IMR-90 (cell line): ENCODE measurements around the gene KCNMB1. TPM values are rescaled to one million over a fixed set of nuclear protein-coding genes. Genes with fewer than 3 reads are reported as not detected.
A peak's percentile ranks its signal among the peaks of the same experiment; 100 is the strongest.

Experiments
- ATAC-seq: fragments of 200-7000 bp; cut with Tn5 transposase; 2 replicates; pipeline ENCODE4 v1.9.1; 2020; ENCODE audit warnings: low read depth, mild to moderate bottlenecking, moderate library complexity
- BruUV-seq: library from RNA; stranded (reverse); fragments of 400-500 nt; replicated peaks from 2 replicates; lab custom pipeline; 2021; lab: Mats Ljungman, UMichigan
- CTCF ChIA-PET: fragments of 300-600 bp; formaldehyde crosslinking; extraction: SDS; loops from one replicate; lab custom pipeline; 2021; ENCODE audit warnings: antibody characterized with exemption; lab: Yijun Ruan, JAX
- POLR2A ChIA-PET: fragments of 300-600 bp; sonication (Branson Sonifier 250); formaldehyde crosslinking; loops from one replicate; lab custom pipeline; 2022; ENCODE audit warnings: antibody characterized with exemption; ENCODE audit not compliant: unreplicated experiment; lab: Charles Lee
- DNase-seq: peaks from one replicate; pipeline ENCODE4 v3.0.0; 2013
- H2AFZ ChIP-seq: replicated peaks from 2 replicates; pipeline ENCODE3; 2013; ENCODE audit warnings: low read length, mild to moderate bottlenecking; ENCODE audit not compliant: poor library complexity
- H2AK5ac ChIP-seq: 2 replicates; pipeline ENCODE4 v1.6.1; 2013; ENCODE audit warnings: low read depth, low read length, inconsistent platforms
- H2AK9ac ChIP-seq: replicated peaks from 2 replicates; pipeline ENCODE3; 2013; ENCODE audit warnings: mild to moderate bottlenecking, low read depth, low read length, moderate library complexity; ENCODE audit not compliant: poor library complexity
- H2BK120ac ChIP-seq: 2 replicates; pipeline ENCODE4 v1.6.1; 2013; ENCODE audit warnings: low read depth, low read length, inconsistent platforms
- H2BK15ac ChIP-seq: 3 replicates; pipeline ENCODE4 v1.6.1; 2013; ENCODE audit warnings: low read depth, low read length, inconsistent platforms
- H2BK20ac ChIP-seq: 2 replicates; pipeline ENCODE4 v1.6.1; 2013; ENCODE audit warnings: low read depth, mild to moderate bottlenecking, inconsistent platforms, low read length, moderate library complexity
- H2BK5ac ChIP-seq: 2 replicates; pipeline ENCODE4 v1.6.1; 2013; ENCODE audit warnings: mild to moderate bottlenecking, low read depth, low read length, inconsistent platforms; ENCODE audit not compliant: poor library complexity, severe bottlenecking
- H3K14ac ChIP-seq: replicated peaks from 2 replicates; pipeline ENCODE4 v1.6.1; 2013; ENCODE audit warnings: low read depth, low read length, inconsistent platforms
- H3K18ac ChIP-seq: 2 replicates; pipeline ENCODE4 v1.6.1; 2013; ENCODE audit warnings: low read depth, low read length, control low read depth
- H3K23ac ChIP-seq: 2 replicates; pipeline ENCODE4 v1.6.1; 2013; ENCODE audit warnings: low read depth, low read length, inconsistent platforms
- H3K27ac ChIP-seq: 2 replicates; pipeline ENCODE4 v1.5.1; 2013; ENCODE audit warnings: mild to moderate bottlenecking, control low read depth, low read length; ENCODE audit not compliant: insufficient read depth
- H3K27me3 ChIP-seq: 2 replicates; pipeline ENCODE4 v1.6.1; 2013; ENCODE audit warnings: low read length; ENCODE audit not compliant: control insufficient read depth, insufficient read depth
- H3K36me3 ChIP-seq: 2 replicates; pipeline ENCODE4 v1.6.1; 2013; ENCODE audit warnings: low read length, mixed read lengths; ENCODE audit not compliant: control insufficient read depth, insufficient read depth
- H3K4ac ChIP-seq: 2 replicates; pipeline ENCODE4 v1.6.1; 2013; ENCODE audit warnings: low read depth, low read length, inconsistent platforms
- H3K4me1 ChIP-seq: 2 replicates; pipeline ENCODE4 v1.6.1; 2013; ENCODE audit warnings: low read length, mixed read lengths; ENCODE audit not compliant: control insufficient read depth, insufficient read depth
- H3K4me2 ChIP-seq: 2 replicates; pipeline ENCODE4 v1.6.1; 2013; ENCODE audit warnings: low read depth, mild to moderate bottlenecking, control low read depth, low read length, moderate library complexity
- H3K4me3 ChIP-seq: 2 replicates; pipeline ENCODE4 v1.5.1; 2013; ENCODE audit warnings: low read depth, mild to moderate bottlenecking, control low read depth, low read length, moderate library complexity; ENCODE audit not compliant: insufficient read depth
- H3K56ac ChIP-seq: 2 replicates; pipeline ENCODE4 v1.6.1; 2013; ENCODE audit warnings: low read length, inconsistent platforms; ENCODE audit not compliant: insufficient read depth; ENCODE audit errors: extremely low read depth
- H3K79me1 ChIP-seq, 2 experiments: 2 replicates each; pipeline ENCODE4 v1.6.1; 2013; ENCODE audit warnings: low read length in 2 of 2, inconsistent platforms in 1 of 2, low read depth in 1 of 2
- H3K9ac ChIP-seq: 2 replicates; pipeline ENCODE4 v1.6.1; 2013; ENCODE audit warnings: low read depth, low read length, control low read depth
- H3K9me1 ChIP-seq: 2 replicates; pipeline ENCODE4 v1.6.1; 2013; ENCODE audit warnings: low read length, inconsistent platforms; ENCODE audit not compliant: insufficient read depth
- H3K9me3 ChIP-seq: 2 replicates; pipeline ENCODE4 v1.6.1; 2013; ENCODE audit warnings: low read length; ENCODE audit not compliant: control insufficient read depth, insufficient read depth
- H4K20me1 ChIP-seq: 2 replicates; pipeline ENCODE4 v1.6.1; 2013; ENCODE audit warnings: low read length, inconsistent platforms; ENCODE audit not compliant: insufficient read depth
- H4K5ac ChIP-seq: 2 replicates; pipeline ENCODE4 v1.6.1; 2013; ENCODE audit warnings: mild to moderate bottlenecking, low read depth, low read length, control low read depth
- H4K8ac ChIP-seq, 2 experiments: 2 replicates each; pipeline ENCODE4 v1.6.1; 2013; ENCODE audit warnings: low read depth in 2 of 2, low read length in 2 of 2, control low read depth in 1 of 2, inconsistent platforms in 1 of 2
- H4K91ac ChIP-seq: 2 replicates; pipeline ENCODE4 v1.6.1; 2013; ENCODE audit warnings: low read depth, low read length, inconsistent platforms; ENCODE audit not compliant: insufficient read depth
- BHLHE40 ChIP-seq: fragments of 150-350 bp; IDR thresholded peaks from 2 replicates; pipeline ENCODE4 v1.6.1; 2016; ENCODE audit warnings: mild to moderate bottlenecking, low read depth, low read length
- CHD1 ChIP-seq: IDR thresholded peaks from 2 replicates; pipeline ENCODE4 v1.6.1; 2012; ENCODE audit warnings: low read depth, low read length, improper control_type of control experiment
- FOS ChIP-seq: fragments of 150-350 bp; IDR thresholded peaks from 2 replicates; pipeline ENCODE4 v1.6.1; 2016; ENCODE audit warnings: low read depth, low read length
- POLR2A ChIP-seq: IDR thresholded peaks from 2 replicates; pipeline ENCODE4 v1.6.1; 2012; ENCODE audit warnings: mild to moderate bottlenecking, low read depth, low read length
- RAD21 ChIP-seq: IDR thresholded peaks from 2 replicates; pipeline ENCODE4 v1.6.1; 2012; ENCODE audit warnings: low read length, improper control_type of control experiment
- RCOR1 ChIP-seq: IDR thresholded peaks from 2 replicates; pipeline ENCODE4 v1.6.1; 2012; ENCODE audit warnings: mild to moderate bottlenecking, low read length, improper control_type of control experiment; ENCODE audit not compliant: insufficient replicate concordance
- RFX5 ChIP-seq: IDR thresholded peaks from 2 replicates; pipeline ENCODE4 v1.8.0; 2012; ENCODE audit warnings: low read depth, mild to moderate bottlenecking, low read length, moderate library complexity
- WGBS, 2 experiments: methylation state at CpG; one replicate each; pipeline versions ENCODE4 v1.1.5 to v1.1.7; 2013; ENCODE audit warnings: missing lambda C conversion rate in 2 of 2; ENCODE audit not compliant: insufficient read length in 1 of 2; ENCODE audit errors: extremely low coverage in 2 of 2; 5-methylcytosine and 5-hydroxymethylcytosine counted together
- dilution Hi-C: fragments of 300-500 bp; cut with HindIII; formaldehyde crosslinking; loops from one replicate; pipeline ENCODE4 v1.14.3; 2018; ENCODE audit warnings: low sequenced_read_pairs; ENCODE audit not compliant: unreplicated experiment
- in situ Hi-C: fragments of 300-500 bp; cut with MboI; formaldehyde crosslinking; loops from 3 replicates; pipeline ENCODE4 v1.14.3; 2019; ENCODE audit warnings: low sequenced_read_pairs, inconsistent platforms, mixed read lengths
- intact Hi-C: fragments of 100-400 bp; cut with micrococcal nuclease; formaldehyde crosslinking; loops from 2 replicates; pipeline ENCODE4 v1.10.0; 2022
- polyA plus RNA-seq, 3 experiments: library from polyadenylated mRNA; depleted of rRNA; stranded (reverse); fragments of >200 nt; gene quantifications; 2 replicates each; pipeline ENCODE4 v1.2.3, GENCODE V29; 2012; ENCODE audit warnings: low replicate concordance in 1 of 3
- total RNA-seq: library from RNA; depleted of rRNA; stranded (reverse); fragments of >200 nt; gene quantifications from 2 replicates; pipeline ENCODE4 v1.2.3, GENCODE V29; 2012
- TF ChIP-seq, protein P1 (sequence below): fragments of 150-350 bp; IDR thresholded peaks from 2 replicates; pipeline ENCODE4 v1.6.1; 2017; ENCODE audit warnings: mild to moderate bottlenecking, antibody characterized with exemption, low read length, low read depth
- TF ChIP-seq, protein P2 (sequence below): fragments of 150-350 bp; IDR thresholded peaks from 2 replicates; pipeline ENCODE4 v1.6.1; 2016; ENCODE audit warnings: low read depth, mild to moderate bottlenecking, low read length, moderate library complexity, borderline replicate concordance
- TF ChIP-seq, protein P3 (sequence below): conservative IDR thresholded peaks from 2 replicates; pipeline ENCODE4 v1.5.1; 2012; ENCODE audit warnings: mild to moderate bottlenecking, low read depth, low read length, improper control_type of control experiment

Gene KCNMB1
- total and polyA plus RNA-seq, 2 of the 4 experiments (the other 2 are of a cell fraction): not detected

DNA sequence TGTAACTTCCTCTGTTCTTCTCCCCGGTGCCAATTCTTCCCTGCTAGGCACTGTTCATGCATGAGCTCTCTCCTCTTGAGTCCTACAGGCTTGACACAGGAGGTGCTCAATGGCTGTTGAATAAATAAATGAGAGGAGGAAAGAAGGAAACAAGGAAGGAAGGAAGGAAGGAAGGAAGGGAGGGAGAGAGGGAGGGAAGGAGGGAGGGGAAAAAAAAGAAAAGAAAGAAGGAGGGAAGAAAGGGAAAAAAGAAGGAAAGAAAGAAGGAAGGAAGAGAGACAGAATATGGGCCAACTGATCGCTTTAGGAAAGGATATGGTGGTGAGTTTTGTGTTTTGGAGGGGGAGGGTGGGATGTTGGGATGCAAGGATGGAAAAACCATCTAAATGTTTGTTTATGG is 6.4 kb downstream of the KCNMB1 start:
- Histone ChIP-seq H4K5ac (no peak overlapping the region), H3K9me3 (no peaks in the 10 kb centered on the region), H2AK5ac (no peak overlapping the region), H4K8ac (no peak overlapping the region), H4K20me1 (no peaks in the 10 kb centered on the region), H2BK5ac (no peak overlapping the region), H3K18ac (no peak overlapping the region), H3K27me3 (no peaks in the 10 kb centered on the region; the same call in 1 of the 2 replicates), H3K56ac (no peak overlapping the region), H4K91ac (no peak overlapping the region), H2BK15ac (no peak overlapping the region), H3K9me1 (no peaks in the 10 kb centered on the region), H3K23ac (no peak overlapping the region), H3K4me1 (no peaks in the 10 kb centered on the region), H3K4me3 (no peak overlapping the region), H3K36me3 (no peaks in the 10 kb centered on the region), H3K79me1 (no peaks in the 10 kb centered on the region), H3K9ac (no peak overlapping the region), H3K14ac (no peak overlapping the region), H2BK20ac (no peak overlapping the region), H3K4ac (no peak overlapping the region), H2AFZ (no peak overlapping the region), H2AK9ac (peak overlapping the region; percentile 65), H2BK120ac (no peak overlapping the region), H3K27ac (no peak overlapping the region), H3K4me2 (no peak overlapping the region)
- dilution Hi-C loops (no loop called here), in situ Hi-C loops (no loop called here), intact Hi-C loops (no loop called here)
- BruUV-seq: no TSS peak
- 0% methylated on average over 1 of the region's 2 CpGs; no CpG with 5 or more reads in 1 of the 2 experiments for WGBS, 2 experiments
- CTCF ChIA-PET: no interaction called here
- no peak for ATAC-seq
- POLR2A ChIA-PET: no interaction called here
- no peak for TF ChIP-seq POLR2A
- TF ChIP-seq, protein P1, sequence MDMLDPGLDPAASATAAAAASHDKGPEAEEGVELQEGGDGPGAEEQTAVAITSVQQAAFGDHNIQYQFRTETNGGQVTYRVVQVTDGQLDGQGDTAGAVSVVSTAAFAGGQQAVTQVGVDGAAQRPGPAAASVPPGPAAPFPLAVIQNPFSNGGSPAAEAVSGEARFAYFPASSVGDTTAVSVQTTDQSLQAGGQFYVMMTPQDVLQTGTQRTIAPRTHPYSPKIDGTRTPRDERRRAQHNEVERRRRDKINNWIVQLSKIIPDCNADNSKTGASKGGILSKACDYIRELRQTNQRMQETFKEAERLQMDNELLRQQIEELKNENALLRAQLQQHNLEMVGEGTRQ: no peak
- no peak for TF ChIP-seq RAD21
- TF ChIP-seq RCOR1: no peak
- no peak for TF ChIP-seq RFX5
- TF ChIP-seq, protein P2, sequence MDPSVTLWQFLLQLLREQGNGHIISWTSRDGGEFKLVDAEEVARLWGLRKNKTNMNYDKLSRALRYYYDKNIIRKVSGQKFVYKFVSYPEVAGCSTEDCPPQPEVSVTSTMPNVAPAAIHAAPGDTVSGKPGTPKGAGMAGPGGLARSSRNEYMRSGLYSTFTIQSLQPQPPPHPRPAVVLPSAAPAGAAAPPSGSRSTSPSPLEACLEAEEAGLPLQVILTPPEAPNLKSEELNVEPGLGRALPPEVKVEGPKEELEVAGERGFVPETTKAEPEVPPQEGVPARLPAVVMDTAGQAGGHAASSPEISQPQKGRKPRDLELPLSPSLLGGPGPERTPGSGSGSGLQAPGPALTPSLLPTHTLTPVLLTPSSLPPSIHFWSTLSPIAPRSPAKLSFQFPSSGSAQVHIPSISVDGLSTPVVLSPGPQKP: no peak
- no peak for TF ChIP-seq CHD1
- TF ChIP-seq, protein P3, sequence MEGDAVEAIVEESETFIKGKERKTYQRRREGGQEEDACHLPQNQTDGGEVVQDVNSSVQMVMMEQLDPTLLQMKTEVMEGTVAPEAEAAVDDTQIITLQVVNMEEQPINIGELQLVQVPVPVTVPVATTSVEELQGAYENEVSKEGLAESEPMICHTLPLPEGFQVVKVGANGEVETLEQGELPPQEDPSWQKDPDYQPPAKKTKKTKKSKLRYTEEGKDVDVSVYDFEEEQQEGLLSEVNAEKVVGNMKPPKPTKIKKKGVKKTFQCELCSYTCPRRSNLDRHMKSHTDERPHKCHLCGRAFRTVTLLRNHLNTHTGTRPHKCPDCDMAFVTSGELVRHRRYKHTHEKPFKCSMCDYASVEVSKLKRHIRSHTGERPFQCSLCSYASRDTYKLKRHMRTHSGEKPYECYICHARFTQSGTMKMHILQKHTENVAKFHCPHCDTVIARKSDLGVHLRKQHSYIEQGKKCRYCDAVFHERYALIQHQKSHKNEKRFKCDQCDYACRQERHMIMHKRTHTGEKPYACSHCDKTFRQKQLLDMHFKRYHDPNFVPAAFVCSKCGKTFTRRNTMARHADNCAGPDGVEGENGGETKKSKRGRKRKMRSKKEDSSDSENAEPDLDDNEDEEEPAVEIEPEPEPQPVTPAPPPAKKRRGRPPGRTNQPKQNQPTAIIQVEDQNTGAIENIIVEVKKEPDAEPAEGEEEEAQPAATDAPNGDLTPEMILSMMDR: no peak
- no peak for TF ChIP-seq FOS
- no peak for TF ChIP-seq BHLHE40
- no peak for DNase-seq
